ENCODE data around the gene DNAH6. TPM values are rescaled to one million over a fixed set of nuclear protein-coding genes. Genes with fewer than 3 reads are reported as not detected.

The DNAH6 gene
- total RNA-seq, 1 experiment from 2014 or later, result not detected

- Histone ChIP-seq H3K4me1 (ENCODE audit: insufficient read depth, low read length, poor library complexity, severe bottlenecking) (no peaks in the 10 kb centered on the region), H3K36me3 (ENCODE audit: insufficient read depth, low read length, poor library complexity, severe bottlenecking) (no peaks in the 10 kb centered on the region), H3K27me3 (replicated peaks; ENCODE audit: insufficient read depth, low read depth, low read length, poor library complexity) (peaks cover 9% of the 10 kb centered on the region), H3K27ac (ENCODE audit: low read depth, low read length, poor library complexity, severe bottlenecking) (no peak overlapping the region), H3K4me3 (ENCODE audit: low read depth, low read length, poor library complexity, severe bottlenecking) (no peak overlapping the region), H3K9me3 (ENCODE audit: low read depth, low read length, poor library complexity, severe bottlenecking) (no peaks in the 10 kb centered on the region)
- intact Hi-C loops (cut with micrococcal nuclease; ENCODE audit: unreplicated experiment), result no loop called here
- DNase-seq (ENCODE audit: low spot score), result no peak
- CTCF ChIA-PET, result no interaction called here
- BruUV-seq (replicated peaks), result no TSS peak
- TF ChIP-seq CTCF (conservative IDR thresholded peaks at IDR 0.05; ENCODE audit: low read depth, low read length) (no peak), EZH2 (IDR thresholded peaks at IDR 0.05; ENCODE audit: borderline replicate concordance, low read depth, low read length, poor library complexity, severe bottlenecking) (no peak)
- POLR2A ChIA-PET (ENCODE audit: low non-redundant PET), result no interaction called here
Observed at GRCh38 chr2:84646514-84646913, 130.2 kb downstream of the DNAH6 start.

- DNase-seq (ENCODE audit: low spot score), result no peak
- no peaks in the 10 kb centered on the region for H3K4me1 ChIP-seq (ENCODE audit: insufficient read depth, low read length, poor library complexity, severe bottlenecking)
- H3K27ac ChIP-seq (ENCODE audit: low read depth, low read length, poor library complexity, severe bottlenecking), result no peak overlapping the region
- intact Hi-C loops (cut with micrococcal nuclease; ENCODE audit: unreplicated experiment), result no loop called here
- no TSS peak for BruUV-seq (replicated peaks)
- H3K4me3 ChIP-seq (ENCODE audit: low read depth, low read length, poor library complexity, severe bottlenecking), result no peak overlapping the region
- ChIA-PET CTCF (no interaction called here), POLR2A (ENCODE audit: low non-redundant PET) (no interaction called here)
- peaks cover 5% of the 10 kb centered on the region for H3K27me3 ChIP-seq (replicated peaks; ENCODE audit: insufficient read depth, low read depth, low read length, poor library complexity)
- no peaks in the 10 kb centered on the region for H3K9me3 ChIP-seq (ENCODE audit: low read depth, low read length, poor library complexity, severe bottlenecking)
- TF ChIP-seq EZH2 (IDR thresholded peaks at IDR 0.05; ENCODE audit: borderline replicate concordance, low read depth, low read length, poor library complexity, severe bottlenecking) (no peak), CTCF (conservative IDR thresholded peaks at IDR 0.05; ENCODE audit: low read depth, low read length) (no peak)
- H3K36me3 ChIP-seq (ENCODE audit: insufficient read depth, low read length, poor library complexity, severe bottlenecking), result no peaks in the 10 kb centered on the region
Observed at GRCh38 chr2:84647267-84647666, 131.0 kb downstream of the DNAH6 start.

GRCh38 chr2:84649058-84649457 lies 132.8 kb downstream of the DNAH6 start:
- no peaks in the 10 kb centered on the region for H3K36me3 ChIP-seq (ENCODE audit: insufficient read depth, low read length, poor library complexity, severe bottlenecking)
- CTCF ChIA-PET, result no interaction called here
- intact Hi-C loops (cut with micrococcal nuclease; ENCODE audit: unreplicated experiment), result no loop called here
- no TSS peak for BruUV-seq (replicated peaks)
- peaks cover 11% of the 10 kb centered on the region for H3K27me3 ChIP-seq (replicated peaks; ENCODE audit: insufficient read depth, low read depth, low read length, poor library complexity)
- H3K4me1 ChIP-seq (ENCODE audit: insufficient read depth, low read length, poor library complexity, severe bottlenecking), result no peaks in the 10 kb centered on the region
- no peaks in the 10 kb centered on the region for H3K9me3 ChIP-seq (ENCODE audit: low read depth, low read length, poor library complexity, severe bottlenecking)
- POLR2A ChIA-PET (ENCODE audit: low non-redundant PET), result no interaction called here
- H3K27ac ChIP-seq (ENCODE audit: low read depth, low read length, poor library complexity, severe bottlenecking), result no peak overlapping the region
- no peak overlapping the region for H3K4me3 ChIP-seq (ENCODE audit: low read depth, low read length, poor library complexity, severe bottlenecking)
- TF ChIP-seq CTCF (conservative IDR thresholded peaks at IDR 0.05; ENCODE audit: low read depth, low read length) (no peak), EZH2 (IDR thresholded peaks at IDR 0.05; ENCODE audit: borderline replicate concordance, low read depth, low read length, poor library complexity, severe bottlenecking) (no peak)
- no peak for DNase-seq (ENCODE audit: low spot score)
